OCI-LY7 (cell line): ENCODE measurements around the gene USH1C. TPM values are rescaled to one million over a fixed set of nuclear protein-coding genes. Genes with fewer than 3 reads are reported as not detected.

Experiments used
- BruUV-seq: library from RNA; stranded (reverse); fragments of 400-500 nt; replicated peaks from 2 replicates; lab custom pipeline; 2021; lab: Mats Ljungman, UMichigan
- CTCF ChIA-PET: fragments of 300-600 bp; sonication (Branson Sonifier 250); formaldehyde crosslinking; loops from one replicate; lab custom pipeline; 2022; ENCODE audit warnings: antibody characterized with exemption; ENCODE audit not compliant: unreplicated experiment; lab: Charles Lee
- POLR2A ChIA-PET: fragments of 300-600 bp; sonication (Branson Sonifier 250); formaldehyde crosslinking; loops from one replicate; lab custom pipeline; 2022; ENCODE audit warnings: antibody characterized with exemption; lab: Charles Lee
- DNase-seq: peaks from one replicate; pipeline ENCODE4 v3.0.0-alpha.2; 2015; ENCODE audit warnings: low spot score
- H2AFZ ChIP-seq: fragments of 200-600 bp; sonication (generic), shearing (Covaris generic); 2 replicates; pipeline ENCODE4 v1.6.1; 2014; ENCODE audit warnings: mild to moderate bottlenecking, antibody characterized with exemption, low read length, moderate library complexity
- H3K27ac ChIP-seq: fragments of 200-600 bp; sonication (generic); 2 replicates; pipeline ENCODE4 v1.5.1; 2014; ENCODE audit warnings: mixed run types, low read depth, mild to moderate bottlenecking, moderate library complexity, low read length, inconsistent platforms; ENCODE audit not compliant: poor library complexity, severe bottlenecking
- H3K36me3 ChIP-seq: fragments of 200-600 bp; sonication (generic); 2 replicates; pipeline ENCODE4 v1.6.1; 2014; ENCODE audit warnings: mild to moderate bottlenecking, antibody characterized with exemption, low read length, moderate library complexity, mixed read lengths; ENCODE audit not compliant: insufficient read depth
- H3K4me1 ChIP-seq: fragments of 200-600 bp; sonication (generic); 2 replicates; pipeline ENCODE4 v1.5.1; 2014; ENCODE audit warnings: mild to moderate bottlenecking, low read length; ENCODE audit not compliant: insufficient read depth, poor library complexity, severe bottlenecking
- H3K4me2 ChIP-seq: fragments of 200-600 bp; sonication (generic); 2 replicates; pipeline ENCODE4 v1.6.1; 2014; ENCODE audit warnings: mild to moderate bottlenecking, low read length
- H3K4me3 ChIP-seq: fragments of 200-600 bp; sonication (generic); 2 replicates; pipeline ENCODE4 v1.5.1; 2014; ENCODE audit warnings: mild to moderate bottlenecking, low read depth, low read length; ENCODE audit not compliant: poor library complexity, severe bottlenecking
- H3K79me2 ChIP-seq: fragments of 200-600 bp; sonication (generic); 2 replicates; pipeline ENCODE4 v1.6.1; 2016; ENCODE audit warnings: low read depth, mild to moderate bottlenecking, low read length, moderate library complexity, mixed read lengths; ENCODE audit not compliant: insufficient read depth
- H3K9me2 ChIP-seq: fragments of 200-600 bp; sonication (generic); 2 replicates; pipeline ENCODE4 v1.6.1; 2016; ENCODE audit warnings: mild to moderate bottlenecking, low read length, mixed read lengths; ENCODE audit not compliant: insufficient read depth
- H3K9me3 ChIP-seq: fragments of 200-600 bp; sonication (generic); 2 replicates; pipeline ENCODE4 v1.6.1; 2014; ENCODE audit warnings: mild to moderate bottlenecking, mixed run types, low read length, mixed read lengths
- H4K20me1 ChIP-seq: fragments of 200-600 bp; sonication (generic); 2 replicates; pipeline ENCODE4 v1.6.1; 2014; ENCODE audit warnings: mild to moderate bottlenecking, antibody characterized with exemption, low read length, moderate library complexity, mixed read lengths; ENCODE audit not compliant: insufficient read depth
- EZH2phosphoT487 ChIP-seq: fragments of 200-600 bp; sonication (generic); IDR thresholded peaks from 2 replicates; pipeline ENCODE4 v1.6.1; 2018; ENCODE audit warnings: low read depth, borderline replicate concordance, mild to moderate bottlenecking, mixed run types, antibody characterized with exemption, low read length, moderate library complexity, mixed read lengths
- intact Hi-C: fragments of 100-400 bp; cut with micrococcal nuclease; formaldehyde crosslinking; loops from one replicate; pipeline ENCODE4 v1.10.0; 2022; ENCODE audit not compliant: unreplicated experiment
- total RNA-seq, 2 experiments: library from RNA; depleted of rRNA in 1 of 2; stranded (reverse); fragments of >200 nt in 1 of 2; shearing (Covaris generic) in 1 of 2; gene quantifications; 2 replicates each; pipeline ENCODE4 v1.2.3, GENCODE V29; 2014 to 2022
- TF ChIP-seq, protein P1 (sequence below): fragments of 200-600 bp; sonication (generic); conservative IDR thresholded peaks from 2 replicates; pipeline ENCODE4 v1.5.1; 2014; ENCODE audit warnings: mild to moderate bottlenecking, antibody characterized with exemption, low read length, moderate library complexity, mixed read lengths

USH1C gene
- total RNA-seq, 2 experiments from 2014 or later: not detected

DNA sequence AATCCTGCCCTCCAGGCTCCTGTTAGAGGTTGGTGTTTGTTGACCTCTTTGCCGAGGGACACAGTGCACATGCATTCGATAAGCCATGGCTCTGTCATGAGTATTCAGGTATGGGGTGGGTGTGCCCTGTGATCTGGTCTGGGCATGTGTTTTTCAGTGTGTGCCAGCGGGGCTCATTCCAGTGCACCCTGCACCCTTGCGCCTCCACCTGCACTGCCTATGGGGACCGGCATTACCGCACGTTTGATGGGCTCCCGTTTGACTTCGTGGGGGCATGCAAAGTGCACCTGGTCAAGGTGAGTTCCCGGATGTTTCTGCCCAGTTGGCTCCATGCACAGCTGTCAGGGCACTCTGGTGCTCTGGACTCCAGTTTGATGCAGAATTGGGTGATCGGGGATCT, 47.1 kb upstream of the USH1C start:
- no TSS peak for BruUV-seq
- CTCF ChIA-PET: no interaction called here
- no peaks in the 10 kb centered on the region for H3K79me2 ChIP-seq

GRCh38 chr11:17590463-17590862, 46.2 kb upstream of the USH1C start:
- H3K4me3 ChIP-seq: no peak overlapping the region
- BruUV-seq: no TSS peak
- H3K27ac ChIP-seq: no peak overlapping the region
- no peak overlapping the region for H3K4me2 ChIP-seq
- no peaks in the 10 kb centered on the region for H3K36me3 ChIP-seq
- no peaks in the 10 kb centered on the region for H3K9me2 ChIP-seq
- no peak overlapping the region for H2AFZ ChIP-seq
- intact Hi-C loops: no loop called here
- no peak for DNase-seq
- no peak for TF ChIP-seq EZH2phosphoT487
- TF ChIP-seq, protein P1, sequence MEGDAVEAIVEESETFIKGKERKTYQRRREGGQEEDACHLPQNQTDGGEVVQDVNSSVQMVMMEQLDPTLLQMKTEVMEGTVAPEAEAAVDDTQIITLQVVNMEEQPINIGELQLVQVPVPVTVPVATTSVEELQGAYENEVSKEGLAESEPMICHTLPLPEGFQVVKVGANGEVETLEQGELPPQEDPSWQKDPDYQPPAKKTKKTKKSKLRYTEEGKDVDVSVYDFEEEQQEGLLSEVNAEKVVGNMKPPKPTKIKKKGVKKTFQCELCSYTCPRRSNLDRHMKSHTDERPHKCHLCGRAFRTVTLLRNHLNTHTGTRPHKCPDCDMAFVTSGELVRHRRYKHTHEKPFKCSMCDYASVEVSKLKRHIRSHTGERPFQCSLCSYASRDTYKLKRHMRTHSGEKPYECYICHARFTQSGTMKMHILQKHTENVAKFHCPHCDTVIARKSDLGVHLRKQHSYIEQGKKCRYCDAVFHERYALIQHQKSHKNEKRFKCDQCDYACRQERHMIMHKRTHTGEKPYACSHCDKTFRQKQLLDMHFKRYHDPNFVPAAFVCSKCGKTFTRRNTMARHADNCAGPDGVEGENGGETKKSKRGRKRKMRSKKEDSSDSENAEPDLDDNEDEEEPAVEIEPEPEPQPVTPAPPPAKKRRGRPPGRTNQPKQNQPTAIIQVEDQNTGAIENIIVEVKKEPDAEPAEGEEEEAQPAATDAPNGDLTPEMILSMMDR: no peak
- no peaks in the 10 kb centered on the region for H3K79me2 ChIP-seq
- no peaks in the 10 kb centered on the region for H3K4me1 ChIP-seq
- H4K20me1 ChIP-seq: no peaks in the 10 kb centered on the region
- POLR2A ChIA-PET: no interaction called here
- CTCF ChIA-PET: no interaction called here
- no peaks in the 10 kb centered on the region for H3K9me3 ChIP-seq

More for the DNA sequence above, 47.1 kb upstream of the USH1C start:
- Histone ChIP-seq H3K4me3 (no peak overlapping the region), H3K27ac (no peak overlapping the region), H3K4me2 (no peak overlapping the region), H3K4me1 (no peaks in the 10 kb centered on the region), H3K36me3 (no peaks in the 10 kb centered on the region), H3K9me3 (no peaks in the 10 kb centered on the region), H2AFZ (no peak overlapping the region), H4K20me1 (no peaks in the 10 kb centered on the region), H3K9me2 (no peaks in the 10 kb centered on the region)
- DNase-seq: no peak
- intact Hi-C loops: no loop called here
- POLR2A ChIA-PET: no interaction called here
- TF ChIP-seq, protein P1: no peak

DNA sequence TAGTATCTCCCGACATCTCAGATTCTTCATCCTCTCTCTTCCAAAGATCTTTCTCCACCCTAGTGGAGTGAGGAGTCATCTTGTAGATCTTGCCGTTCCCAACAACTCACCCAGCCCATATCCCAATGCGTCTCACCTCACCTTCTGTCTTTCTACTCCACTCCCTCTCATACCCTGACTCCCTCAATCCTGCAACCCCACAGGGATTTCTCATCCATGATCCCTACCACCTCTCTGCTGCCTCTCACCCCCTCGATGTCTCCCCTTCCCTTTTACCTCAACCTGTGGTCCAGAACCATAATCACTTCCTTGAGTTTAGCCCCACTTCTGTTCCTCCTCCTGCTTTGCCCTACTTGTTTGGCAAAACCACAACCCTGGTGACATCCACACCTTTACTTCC, 44.5 kb upstream of the USH1C start:
- TF ChIP-seq EZH2phosphoT487: no peak
- TF ChIP-seq, protein P1: no peak
- BruUV-seq: no TSS peak
- ChIA-PET POLR2A (no interaction called here), CTCF (no interaction called here)
- no peak for DNase-seq
- no peak overlapping the region for H3K27ac ChIP-seq
- H3K9me3 ChIP-seq: no peaks in the 10 kb centered on the region
- no peaks in the 10 kb centered on the region for H3K4me1 ChIP-seq
- H4K20me1 ChIP-seq: no peaks in the 10 kb centered on the region
- no peak overlapping the region for H3K4me2 ChIP-seq
- H3K4me3 ChIP-seq: no peak overlapping the region
- intact Hi-C loops: no loop called here
- H3K79me2 ChIP-seq: no peaks in the 10 kb centered on the region
- no peak overlapping the region for H2AFZ ChIP-seq
- H3K9me2 ChIP-seq: no peaks in the 10 kb centered on the region
- no peaks in the 10 kb centered on the region for H3K36me3 ChIP-seq
